Panc1 (cell line): Measurements from ENCODE around the gene PRKG1. TPM values are rescaled to one million over a fixed set of nuclear protein-coding genes. Genes with fewer than 3 reads are reported as not detected.

Experiments used
- ATAC-seq: fragments of 200-7000 bp; cut with Tn5 transposase; 2 replicates; pipeline ENCODE4 v1.9.1; 2020; ENCODE audit warnings: mild to moderate bottlenecking, moderate library complexity
- BruUV-seq: library from RNA; stranded (reverse); fragments of 400-500 nt; replicated peaks from 2 replicates; lab custom pipeline; 2021; lab: Mats Ljungman, UMichigan
- CTCF ChIA-PET: fragments of 300-600 bp; sonication (Branson Sonifier 250); formaldehyde crosslinking; loops from one replicate; lab custom pipeline; 2022; ENCODE audit warnings: antibody characterized with exemption; lab: Charles Lee
- POLR2A ChIA-PET: fragments of 300-600 bp; sonication (Branson Sonifier 250); formaldehyde crosslinking; loops from one replicate; lab custom pipeline; 2022; ENCODE audit warnings: antibody characterized with exemption; lab: Charles Lee
- DNase-seq: peaks from one replicate; pipeline ENCODE4 v3.0.0-alpha.2; 2010; ENCODE audit warnings: low read depth, low spot score
- H3K27ac ChIP-seq: 2 replicates; pipeline ENCODE4 v1.5.1; 2011; ENCODE audit warnings: mild to moderate bottlenecking, low read length, inconsistent platforms
- H3K27me3 ChIP-seq: fragments of 200-500 bp; sonication (Bioruptor generic); 2 replicates; pipeline ENCODE4 v1.6.0; 2014; ENCODE audit warnings: low read length, inconsistent platforms; ENCODE audit not compliant: control insufficient read depth, insufficient read depth
- H3K36me3 ChIP-seq: fragments of 200-500 bp; sonication (Bioruptor generic); 2 replicates; pipeline ENCODE4 v1.5.1; 2014; ENCODE audit warnings: inconsistent platforms, mild to moderate bottlenecking, low read length, moderate library complexity; ENCODE audit not compliant: control insufficient read depth, insufficient read depth
- H3K4me1 ChIP-seq: 2 replicates; pipeline ENCODE4 v1.5.1; 2011; ENCODE audit warnings: inconsistent platforms, mild to moderate bottlenecking, low read length, moderate library complexity; ENCODE audit not compliant: control insufficient read depth, insufficient read depth
- H3K4me3 ChIP-seq, 2 experiments: 2 replicates each; pipeline ENCODE4 v1.5.1; 2011 to 2012; ENCODE audit warnings: low read depth in 2 of 2, low read length in 2 of 2, mild to moderate bottlenecking in 2 of 2, inconsistent platforms in 1 of 2, moderate library complexity in 1 of 2
- H3K9me3 ChIP-seq: fragments of 200-500 bp; sonication (Bioruptor generic); 2 replicates; pipeline ENCODE4 v1.5.1; 2014; ENCODE audit warnings: low read depth, mild to moderate bottlenecking, inconsistent platforms, low read length, moderate library complexity; ENCODE audit not compliant: control insufficient read depth, insufficient read depth
- POLR2AphosphoS5 ChIP-seq: IDR thresholded peaks from 2 replicates; pipeline ENCODE4 v1.6.1; 2012; ENCODE audit warnings: mild to moderate bottlenecking, low read depth, low read length, moderate library complexity
- SIN3A ChIP-seq: IDR thresholded peaks from 2 replicates; pipeline ENCODE4 v1.6.1; 2012; ENCODE audit warnings: low read depth, mild to moderate bottlenecking, low read length, moderate library complexity, borderline replicate concordance; ENCODE audit not compliant: insufficient read depth
- TCF7L2 ChIP-seq: IDR thresholded peaks from 2 replicates; pipeline ENCODE4 v1.6.1; 2011; ENCODE audit warnings: mild to moderate bottlenecking, low read depth, low read length, inconsistent platforms
- in situ Hi-C: cut with HindIII; loops from 2 replicates; pipeline ENCODE4 v1.10.0; 2016; ENCODE audit warnings: low sequenced_read_pairs, low pct_unique_long_range_greater_than_20kb
- intact Hi-C: fragments of 100-400 bp; cut with micrococcal nuclease; formaldehyde crosslinking; loops from one replicate; pipeline ENCODE4 v1.10.0; 2022; ENCODE audit not compliant: unreplicated experiment
- total RNA-seq: library from RNA; stranded (reverse); gene quantifications from one replicate; pipeline ENCODE4 v1.2.1, GENCODE V29; 2021; ENCODE audit not compliant: unreplicated experiment
- TF ChIP-seq, protein P1 (sequence below): fragments of 450-650 bp; IDR thresholded peaks from 2 replicates; pipeline ENCODE4 v1.5.1; 2017; ENCODE audit warnings: mild to moderate bottlenecking
- TF ChIP-seq, protein P2 (sequence below), 2 experiments: IDR thresholded peaks; 2 replicates each; pipeline ENCODE4 v1.6.1; 2011 to 2012; ENCODE audit warnings: low read depth in 2 of 2, control low read depth in 1 of 2, low read length in 1 of 2, mild to moderate bottlenecking in 1 of 2, moderate library complexity in 1 of 2; ENCODE audit not compliant: insufficient read depth in 1 of 2

Gene PRKG1
- total RNA-seq, 1 experiment from 2014 or later = 0.92 TPM

DNA sequence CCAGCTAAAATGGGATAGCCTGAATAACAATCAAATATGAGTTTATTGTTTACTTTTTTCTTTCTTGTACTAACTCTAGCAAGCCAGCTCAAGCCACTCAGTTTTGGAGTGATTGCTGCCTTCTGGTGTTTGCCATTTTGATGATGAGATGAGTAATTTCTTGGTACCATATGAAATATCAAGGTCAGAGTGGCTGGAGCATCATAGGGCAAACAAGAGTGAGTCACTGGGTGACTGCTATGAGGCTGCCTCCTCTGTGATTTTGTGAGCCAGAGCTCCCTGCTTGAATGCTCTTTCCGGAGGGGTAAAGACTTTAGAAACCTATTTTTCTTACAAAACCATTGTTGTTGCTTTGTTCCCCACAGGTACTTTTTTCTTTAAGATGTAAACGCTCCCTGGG lies 295.6 kb downstream of the PRKG1 start:
- DNase-seq (no peak), ATAC-seq (no peak)
- intact Hi-C loops = no loop called here
- Histone ChIP-seq H3K4me3 (no peak overlapping the region), H3K4me1 (no peaks in the 10 kb centered on the region), H3K36me3 (no peaks in the 10 kb centered on the region), H3K9me3 (no peaks in the 10 kb centered on the region), H3K27ac (no peak overlapping the region), H3K27me3 (no peaks in the 10 kb centered on the region)
- in situ Hi-C loops = no loop called here
- POLR2A ChIA-PET = no interaction called here
- CTCF ChIA-PET = interaction anchor here (0.6 kb wide), 1 partner anchor 163 kb away, joined by 4 read pairs; no protein-coding TSS in a partner anchor
- TF ChIP-seq TCF7L2 = no peak
- TF ChIP-seq, protein P1, sequence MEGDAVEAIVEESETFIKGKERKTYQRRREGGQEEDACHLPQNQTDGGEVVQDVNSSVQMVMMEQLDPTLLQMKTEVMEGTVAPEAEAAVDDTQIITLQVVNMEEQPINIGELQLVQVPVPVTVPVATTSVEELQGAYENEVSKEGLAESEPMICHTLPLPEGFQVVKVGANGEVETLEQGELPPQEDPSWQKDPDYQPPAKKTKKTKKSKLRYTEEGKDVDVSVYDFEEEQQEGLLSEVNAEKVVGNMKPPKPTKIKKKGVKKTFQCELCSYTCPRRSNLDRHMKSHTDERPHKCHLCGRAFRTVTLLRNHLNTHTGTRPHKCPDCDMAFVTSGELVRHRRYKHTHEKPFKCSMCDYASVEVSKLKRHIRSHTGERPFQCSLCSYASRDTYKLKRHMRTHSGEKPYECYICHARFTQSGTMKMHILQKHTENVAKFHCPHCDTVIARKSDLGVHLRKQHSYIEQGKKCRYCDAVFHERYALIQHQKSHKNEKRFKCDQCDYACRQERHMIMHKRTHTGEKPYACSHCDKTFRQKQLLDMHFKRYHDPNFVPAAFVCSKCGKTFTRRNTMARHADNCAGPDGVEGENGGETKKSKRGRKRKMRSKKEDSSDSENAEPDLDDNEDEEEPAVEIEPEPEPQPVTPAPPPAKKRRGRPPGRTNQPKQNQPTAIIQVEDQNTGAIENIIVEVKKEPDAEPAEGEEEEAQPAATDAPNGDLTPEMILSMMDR = no peak
- TF ChIP-seq, protein P2, sequence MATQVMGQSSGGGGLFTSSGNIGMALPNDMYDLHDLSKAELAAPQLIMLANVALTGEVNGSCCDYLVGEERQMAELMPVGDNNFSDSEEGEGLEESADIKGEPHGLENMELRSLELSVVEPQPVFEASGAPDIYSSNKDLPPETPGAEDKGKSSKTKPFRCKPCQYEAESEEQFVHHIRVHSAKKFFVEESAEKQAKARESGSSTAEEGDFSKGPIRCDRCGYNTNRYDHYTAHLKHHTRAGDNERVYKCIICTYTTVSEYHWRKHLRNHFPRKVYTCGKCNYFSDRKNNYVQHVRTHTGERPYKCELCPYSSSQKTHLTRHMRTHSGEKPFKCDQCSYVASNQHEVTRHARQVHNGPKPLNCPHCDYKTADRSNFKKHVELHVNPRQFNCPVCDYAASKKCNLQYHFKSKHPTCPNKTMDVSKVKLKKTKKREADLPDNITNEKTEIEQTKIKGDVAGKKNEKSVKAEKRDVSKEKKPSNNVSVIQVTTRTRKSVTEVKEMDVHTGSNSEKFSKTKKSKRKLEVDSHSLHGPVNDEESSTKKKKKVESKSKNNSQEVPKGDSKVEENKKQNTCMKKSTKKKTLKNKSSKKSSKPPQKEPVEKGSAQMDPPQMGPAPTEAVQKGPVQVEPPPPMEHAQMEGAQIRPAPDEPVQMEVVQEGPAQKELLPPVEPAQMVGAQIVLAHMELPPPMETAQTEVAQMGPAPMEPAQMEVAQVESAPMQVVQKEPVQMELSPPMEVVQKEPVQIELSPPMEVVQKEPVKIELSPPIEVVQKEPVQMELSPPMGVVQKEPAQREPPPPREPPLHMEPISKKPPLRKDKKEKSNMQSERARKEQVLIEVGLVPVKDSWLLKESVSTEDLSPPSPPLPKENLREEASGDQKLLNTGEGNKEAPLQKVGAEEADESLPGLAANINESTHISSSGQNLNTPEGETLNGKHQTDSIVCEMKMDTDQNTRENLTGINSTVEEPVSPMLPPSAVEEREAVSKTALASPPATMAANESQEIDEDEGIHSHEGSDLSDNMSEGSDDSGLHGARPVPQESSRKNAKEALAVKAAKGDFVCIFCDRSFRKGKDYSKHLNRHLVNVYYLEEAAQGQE (IDR thresholded peaks at IDR 0.05; ENCODE audit: insufficient read depth in 1 of 2, low read depth in 2 of 2, low read length in 1 of 2) = no peak
- TF ChIP-seq SIN3A = no peak
- no peak for TF ChIP-seq POLR2AphosphoS5
- BruUV-seq = no TSS peak

DNA sequence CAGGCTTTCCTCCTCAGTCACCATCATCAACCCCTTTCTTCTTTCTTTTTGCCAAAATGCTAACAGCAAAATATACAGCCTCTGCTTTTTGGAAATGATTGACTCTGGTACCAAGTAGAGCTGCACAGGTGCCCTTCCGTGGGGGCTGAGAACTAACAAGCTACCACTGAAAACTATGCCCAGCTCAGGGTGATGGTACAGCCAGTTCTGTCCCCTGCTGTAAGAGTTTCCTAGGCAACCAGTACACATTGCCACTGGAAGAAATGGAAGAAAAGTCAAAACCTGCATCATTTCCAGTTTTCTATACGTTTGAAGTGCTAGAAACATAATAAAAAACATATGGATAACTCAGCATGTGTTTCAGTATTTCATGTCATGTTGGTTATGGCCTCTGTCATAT lies 297.5 kb downstream of the PRKG1 start:
- DNase-seq (no peak), ATAC-seq (no peak)
- no peaks in the 10 kb centered on the region for H3K9me3 ChIP-seq
- intact Hi-C loops (no loop called here), in situ Hi-C loops (no loop called here)
- BruUV-seq = no TSS peak
- no peak overlapping the region for H3K4me3 ChIP-seq
- no peaks in the 10 kb centered on the region for H3K27me3 ChIP-seq
- no peaks in the 10 kb centered on the region for H3K4me1 ChIP-seq
- H3K36me3 ChIP-seq = no peaks in the 10 kb centered on the region
- TF ChIP-seq, protein P2 (IDR thresholded peaks at IDR 0.05; ENCODE audit: insufficient read depth in 1 of 2, low read depth in 2 of 2, low read length in 1 of 2) = no peak
- TF ChIP-seq POLR2AphosphoS5 (no peak), TCF7L2 (no peak), SIN3A (no peak)
- TF ChIP-seq, protein P1 = no peak
- CTCF ChIA-PET = interaction anchor here (0.5 kb wide), 1 partner anchor 174 kb away, joined by 3 read pairs; no protein-coding TSS in a partner anchor
- H3K27ac ChIP-seq = no peak overlapping the region
- POLR2A ChIA-PET = no interaction called here
